IPS-NIHi7 (cell line): ENCODE data around the gene METTL3.

Source experiments
- DNase-seq: peaks from one replicate; pipeline ENCODE4 v3.0.0; 2012; ENCODE audit warnings: mixed read lengths; ENCODE audit errors: extremely low spot score

METTL3 gene

GRCh38 chr14:21476925-21477681, 34.0 kb downstream of the METTL3 start, which contains the start of the genes RAB2B and TOX4:
Gene RAB2B, minus strand, starts transcription at chr14:21476959. Its CDS starts 87 bp downstream, at chr14:21476872.
Gene TOX4, plus strand, starts transcription at chr14:21477195. Its CDS starts 84 bp downstream, at chr14:21477279.
- peak; percentile 98 for DNase-seq

- DNase-seq, result peak; percentile 81
These were observed 34.6 kb downstream of the METTL3 start for GRCh38 chr14:21476523-21476924.

- DNase-seq, result no peak
These were observed 35.2 kb downstream of the METTL3 start for GRCh38 chr14:21475767-21476522.

GRCh38 chr14:21467616-21468015, 43.5 kb downstream of the METTL3 start:
- no peak for DNase-seq

- peak; percentile 99 for DNase-seq
These were observed 55.0 kb downstream of the METTL3 start, which contains the start of gene CHD8 for GRCh38 chr14:21455912-21456667. Gene CHD8, minus strand, starts transcription at chr14:21456123. Its CDS starts 24,480 bp downstream, at chr14:21431643.

- DNase-seq, result no peak
These were observed 55.6 kb downstream of the METTL3 start for GRCh38 chr14:21455592-21455911.

GRCh38 chr14:21454843-21455544, 56.1 kb downstream of the METTL3 start:
- peak; percentile 11 for DNase-seq

GRCh38 chr14:21449899-21450216, 61.3 kb downstream of the METTL3 start:
- no peak for DNase-seq
